Epithelial cell of proximal tubule (primary cell): ENCODE measurements around the gene ORAI1. TPM values are rescaled to one million over a fixed set of nuclear protein-coding genes. Genes with fewer than 3 reads are reported as not detected.

Experiments
- DNase-seq: peaks from one replicate; pipeline ENCODE4 v3.0.0-alpha.2; 2011; ENCODE audit warnings: low read depth
- H3K4me3 ChIP-seq: 2 replicates; pipeline ENCODE4 v1.5.1; 2011; ENCODE audit warnings: low read depth, mild to moderate bottlenecking, low read length
- total RNA-seq: library from RNA; depleted of rRNA; stranded (reverse); fragments of >200 nt; gene quantifications from 2 replicates; pipeline ENCODE4 v1.2.3, GENCODE V29; 2015
- TF ChIP-seq, protein P1 (sequence below): conservative IDR thresholded peaks from 2 replicates; pipeline ENCODE4 v1.5.1; 2012; ENCODE audit warnings: low read depth, mild to moderate bottlenecking, low read length

ORAI1 gene
- total RNA-seq, 1 donor from 2014 or later = 20.1 TPM

DNA sequence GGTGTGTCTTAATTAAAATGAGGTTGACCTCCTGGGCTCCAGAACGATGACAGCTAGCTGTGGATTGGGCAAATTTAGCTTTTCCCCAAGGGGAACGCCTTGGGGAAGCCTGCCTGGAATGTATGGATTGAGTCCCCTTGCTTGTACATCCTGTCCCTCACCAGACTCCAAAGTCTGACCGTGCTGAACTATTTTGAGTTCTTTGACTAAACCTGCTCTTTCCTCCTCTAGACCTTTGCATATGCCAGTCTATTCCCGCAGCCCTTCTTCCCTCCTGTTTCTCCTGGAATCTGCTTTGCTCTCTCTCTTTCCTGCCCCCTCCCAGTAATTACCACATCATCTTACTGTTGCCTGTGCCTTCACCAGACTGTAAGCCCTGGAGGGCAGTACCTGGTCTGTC lies 34.0 kb upstream of the ORAI1 start:
- H3K4me3 ChIP-seq = no peak overlapping the region
- no peak for DNase-seq
- TF ChIP-seq, protein P1, sequence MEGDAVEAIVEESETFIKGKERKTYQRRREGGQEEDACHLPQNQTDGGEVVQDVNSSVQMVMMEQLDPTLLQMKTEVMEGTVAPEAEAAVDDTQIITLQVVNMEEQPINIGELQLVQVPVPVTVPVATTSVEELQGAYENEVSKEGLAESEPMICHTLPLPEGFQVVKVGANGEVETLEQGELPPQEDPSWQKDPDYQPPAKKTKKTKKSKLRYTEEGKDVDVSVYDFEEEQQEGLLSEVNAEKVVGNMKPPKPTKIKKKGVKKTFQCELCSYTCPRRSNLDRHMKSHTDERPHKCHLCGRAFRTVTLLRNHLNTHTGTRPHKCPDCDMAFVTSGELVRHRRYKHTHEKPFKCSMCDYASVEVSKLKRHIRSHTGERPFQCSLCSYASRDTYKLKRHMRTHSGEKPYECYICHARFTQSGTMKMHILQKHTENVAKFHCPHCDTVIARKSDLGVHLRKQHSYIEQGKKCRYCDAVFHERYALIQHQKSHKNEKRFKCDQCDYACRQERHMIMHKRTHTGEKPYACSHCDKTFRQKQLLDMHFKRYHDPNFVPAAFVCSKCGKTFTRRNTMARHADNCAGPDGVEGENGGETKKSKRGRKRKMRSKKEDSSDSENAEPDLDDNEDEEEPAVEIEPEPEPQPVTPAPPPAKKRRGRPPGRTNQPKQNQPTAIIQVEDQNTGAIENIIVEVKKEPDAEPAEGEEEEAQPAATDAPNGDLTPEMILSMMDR = no peak

DNA sequence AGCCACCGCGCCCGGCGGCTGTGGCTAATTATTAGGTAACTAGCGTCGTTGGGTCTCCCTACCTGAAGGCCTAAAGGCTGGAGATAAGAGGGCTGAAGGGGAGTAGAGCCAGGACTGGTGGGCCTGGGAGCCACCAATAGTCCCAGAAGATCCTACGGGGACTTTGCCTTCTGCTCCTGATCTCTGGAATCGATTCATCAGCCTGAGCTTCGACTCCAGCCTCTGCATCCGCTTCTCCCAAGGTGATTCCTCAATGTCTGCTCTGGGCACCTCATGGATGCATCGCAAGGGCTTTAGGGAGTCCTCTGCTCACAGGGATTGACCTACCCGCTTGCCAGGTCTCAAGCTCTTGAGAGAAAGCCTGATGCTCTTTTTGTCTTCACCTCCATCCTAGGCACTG lies 30.8 kb upstream of the ORAI1 start:
- TF ChIP-seq, protein P1 = no peak
- no peak overlapping the region for H3K4me3 ChIP-seq
- no peak for DNase-seq

- TF ChIP-seq, protein P1 = no peak
- DNase-seq = no peak
- H3K4me3 ChIP-seq = no peak overlapping the region
Observed at GRCh38 chr12:121596526-121596925, 29.8 kb upstream of the ORAI1 start.

- no peak for DNase-seq
- H3K4me3 ChIP-seq = no peak overlapping the region
- TF ChIP-seq, protein P1 = no peak
Observed at GRCh38 chr12:121600702-121601336, 25.5 kb upstream of the ORAI1 start.

DNA sequence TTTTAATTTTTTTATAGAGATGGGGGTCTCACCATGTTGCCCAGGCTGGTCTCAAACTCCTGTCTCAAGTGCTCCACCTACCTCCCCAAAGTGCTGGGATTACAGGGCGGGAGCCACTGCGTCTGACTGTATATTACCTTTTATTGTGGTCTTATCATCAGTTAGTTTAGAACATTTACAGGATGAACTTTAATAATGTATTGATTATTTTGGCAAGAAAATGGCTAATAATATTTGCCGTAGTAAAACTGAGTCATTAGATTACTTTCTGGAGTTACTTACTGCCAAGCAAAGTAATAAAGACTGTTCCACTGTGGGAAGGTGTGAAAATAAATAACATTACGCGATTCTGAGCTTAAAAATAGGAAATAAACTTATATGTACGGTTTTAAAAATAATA lies 23.6 kb upstream of the ORAI1 start:
- DNase-seq = no peak
- TF ChIP-seq, protein P1 = no peak
- no peak overlapping the region for H3K4me3 ChIP-seq

DNA sequence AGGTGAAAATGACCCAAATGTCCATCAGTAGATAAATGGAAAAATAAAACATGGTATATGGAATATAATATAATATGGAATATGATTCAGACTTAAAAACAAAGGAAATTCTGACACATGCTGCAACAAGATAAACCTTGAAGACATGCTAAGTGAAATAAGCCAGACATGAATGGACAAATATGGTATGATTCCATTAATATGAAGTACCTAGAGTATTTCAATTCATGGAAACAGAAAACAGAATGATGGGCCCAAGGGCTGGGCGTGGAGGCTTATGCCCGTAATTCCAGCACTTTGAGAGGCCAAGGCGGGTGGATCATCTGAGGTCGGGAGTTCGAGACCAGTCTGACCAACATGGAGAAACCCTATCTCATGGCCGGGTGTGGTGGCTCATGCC lies 22.7 kb upstream of the ORAI1 start:
- TF ChIP-seq, protein P1 = no peak
- H3K4me3 ChIP-seq = no peak overlapping the region
- no peak for DNase-seq

DNA sequence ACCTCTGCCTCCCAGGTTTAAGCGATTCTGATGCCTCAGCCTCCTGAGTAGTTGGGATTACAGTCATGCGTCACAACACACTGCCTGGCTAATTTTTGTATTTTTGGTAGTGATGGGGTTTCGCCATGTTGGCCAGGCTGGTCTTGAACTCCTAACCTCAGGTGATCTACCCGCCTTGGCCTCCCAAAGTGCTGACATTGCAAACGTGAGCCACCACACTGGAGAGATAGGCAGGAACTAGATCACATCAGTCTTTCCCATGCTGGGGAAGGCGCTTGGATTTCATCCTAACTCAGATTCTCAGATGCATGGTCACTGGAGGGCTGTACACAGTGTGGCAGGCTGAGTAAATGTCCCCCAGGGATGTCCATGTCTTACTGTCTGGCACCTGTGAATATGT lies 18.0 kb upstream of the ORAI1 start:
- TF ChIP-seq, protein P1 = no peak
- DNase-seq = no peak
- no peak overlapping the region for H3K4me3 ChIP-seq
